GM12878 (cell line): ENCODE measurements around the gene SEMA4A. TPM values are rescaled to one million over a fixed set of nuclear protein-coding genes. Genes with fewer than 3 reads are reported as not detected.

ENCODE experiments used
- ATAC-seq: fragments of 200-7000 bp; cut with Tn5 transposase; 3 replicates; pipeline ENCODE4 v1.9.1; 2020; ENCODE audit warnings: mild to moderate bottlenecking, moderate library complexity
- BruUV-seq: library from RNA; stranded (reverse); fragments of 400-500 nt; replicated peaks from 2 replicates; lab custom pipeline; 2021; lab: Mats Ljungman, UMichigan
- CTCF ChIA-PET: fragments of 300-600 bp; sonication (Branson Sonifier 250); formaldehyde crosslinking; extraction: SDS; loops from one replicate; lab custom pipeline; 2021; ENCODE audit warnings: inconsistent platforms; lab: Yijun Ruan, JAX
- POLR2A ChIA-PET: fragments of 350-600 bp; formaldehyde crosslinking; extraction: SDS; loops from one replicate; lab custom pipeline; 2021; ENCODE audit warnings: inconsistent platforms; lab: Charles Lee
- RAD21 ChIA-PET: fragments of 300-600 bp; sonication (Branson Sonifier 250); formaldehyde crosslinking; loops from one replicate; lab custom pipeline; 2023; ENCODE audit warnings: antibody characterized with exemption; ENCODE audit not compliant: unreplicated experiment; lab: Charles Lee
- SMC1A ChIA-PET: fragments of 300-600 bp; sonication (Branson Sonifier 250); formaldehyde crosslinking; loops from one replicate; lab custom pipeline; 2023; ENCODE audit not compliant: unreplicated experiment, uncharacterized antibody; lab: Charles Lee
- DNase-seq: peaks from one replicate; pipeline ENCODE4 v3.0.0-alpha.2; 2011; ENCODE audit warnings: low read depth, low spot score
- FAIRE-seq: peaks from 3 replicates; lab custom pipeline; 2011; peaks lifted over from hg19 to GRCh38; lab: Jason Lieb, UNC
- H2AFZ ChIP-seq: 2 replicates; pipeline ENCODE4 v1.6.0; 2011; ENCODE audit warnings: low read depth, low read length, control low read depth; ENCODE audit not compliant: control insufficient read depth
- H3K27ac ChIP-seq: 2 replicates; pipeline ENCODE4 v1.5.1; 2011; ENCODE audit warnings: control low read depth; ENCODE audit not compliant: control insufficient read depth, insufficient read depth
- H3K27me3 ChIP-seq, 2 experiments: replicated peaks in 1 of 2; 2 replicates each; pipeline versions ENCODE4 v1.6.0 to v1.6.1; 2011; ENCODE audit warnings: low read length in 1 of 2; ENCODE audit not compliant: control insufficient read depth in 2 of 2, insufficient read depth in 2 of 2
- H3K36me3 ChIP-seq, 2 experiments: 2 replicates each; pipeline ENCODE4 v1.5.1; 2011; ENCODE audit warnings: low read length in 1 of 2; ENCODE audit not compliant: control insufficient read depth in 2 of 2, insufficient read depth in 2 of 2
- H3K4me1 ChIP-seq: 2 replicates; pipeline ENCODE4 v1.6.1; 2011; ENCODE audit warnings: mild to moderate bottlenecking, low read length, moderate library complexity, mixed read lengths; ENCODE audit not compliant: control insufficient read depth, insufficient read depth
- H3K4me2 ChIP-seq: 2 replicates; pipeline ENCODE4 v1.6.0; 2011; ENCODE audit warnings: control low read depth; ENCODE audit not compliant: control insufficient read depth, insufficient read depth
- H3K4me3 ChIP-seq: fragments of 200-600 bp; sonication (generic); 2 replicates; pipeline ENCODE4 v1.5.1; 2016
- H3K79me2 ChIP-seq: 2 replicates; pipeline ENCODE4 v1.6.0; 2011; ENCODE audit warnings: low read length; ENCODE audit not compliant: control insufficient read depth, insufficient read depth
- H3K9ac ChIP-seq: 2 replicates; pipeline ENCODE4 v1.8.0; 2011; ENCODE audit warnings: low read length, control low read depth, mixed read lengths; ENCODE audit not compliant: control insufficient read depth, insufficient read depth
- H3K9me3 ChIP-seq: replicated peaks from 3 replicates; pipeline ENCODE4 v1.5.1; 2011; ENCODE audit warnings: mild to moderate bottlenecking, low read length; ENCODE audit not compliant: control insufficient read depth, insufficient read depth
- H4K20me1 ChIP-seq: 2 replicates; pipeline ENCODE4 v1.6.0; 2011; ENCODE audit not compliant: control insufficient read depth, insufficient read depth
- ASH2L ChIP-seq: fragments of 300-600, 200-600 bp; sonication (generic); IDR thresholded peaks from 2 replicates; pipeline ENCODE4 v1.6.1; 2017; ENCODE audit warnings: low read depth, mild to moderate bottlenecking, borderline replicate concordance
- ATF3 ChIP-seq: IDR thresholded peaks from 2 replicates; pipeline ENCODE4 v1.6.1; 2011; ENCODE audit warnings: low read depth, mild to moderate bottlenecking, low read length, moderate library complexity, borderline replicate concordance; ENCODE audit errors: extremely low read depth
- CBX5 ChIP-seq: sonication (generic); IDR thresholded peaks from 2 replicates; pipeline ENCODE4 v1.6.1; 2016; ENCODE audit warnings: low read depth, moderate library complexity, mild to moderate bottlenecking, inconsistent platforms
- CHD4 ChIP-seq: fragments of 200-600 bp; sonication (generic); IDR thresholded peaks from 2 replicates; pipeline ENCODE4 v1.6.1; 2016; ENCODE audit warnings: mild to moderate bottlenecking
- CTCF ChIP-seq, 3 experiments: IDR thresholded peaks in 2 of 3; conservative IDR thresholded peaks in 1 of 3; 2 replicates each; pipeline ENCODE4 v1.5.1; 2011; ENCODE audit warnings: low read depth in 3 of 3, low read length in 3 of 3, mild to moderate bottlenecking in 3 of 3, control low read depth in 2 of 3, moderate library complexity in 2 of 3, inconsistent platforms in 1 of 3, mixed read lengths in 1 of 3; ENCODE audit not compliant: control insufficient read depth in 2 of 3, insufficient read depth in 1 of 3; ENCODE audit errors: extremely low read depth in 1 of 3
- E4F1 ChIP-seq: fragments of 450-650 bp; IDR thresholded peaks from 2 replicates; pipeline ENCODE4 v1.6.1; 2018; ENCODE audit warnings: borderline replicate concordance, mild to moderate bottlenecking; ENCODE audit not compliant: partially characterized antibody
- ESRRA ChIP-seq: IDR thresholded peaks from 2 replicates; pipeline ENCODE4 v1.6.1; 2012; ENCODE audit warnings: mild to moderate bottlenecking, low read length, improper control_type of control experiment
- HDAC6 ChIP-seq: fragments of 200-600 bp; sonication (generic); IDR thresholded peaks from one replicate; pipeline ENCODE4 v1.8.0; 2017; ENCODE audit warnings: antibody characterized with exemption; ENCODE audit not compliant: unreplicated experiment
- JUNB ChIP-seq: IDR thresholded peaks from 2 replicates; pipeline ENCODE4 v1.6.1; 2016; ENCODE audit warnings: antibody characterized with exemption, mild to moderate bottlenecking
- MAX ChIP-seq: IDR thresholded peaks from 2 replicates; pipeline ENCODE4 v1.6.1; 2012; ENCODE audit warnings: low read depth, low read length, improper control_type of control experiment
- MEF2A ChIP-seq: IDR thresholded peaks from 2 replicates; pipeline ENCODE4 v1.6.1; 2011; ENCODE audit warnings: low read depth, mild to moderate bottlenecking, low read length, moderate library complexity; ENCODE audit not compliant: insufficient read depth
- PRDM15 ChIP-seq: fragments of 450-650 bp; formaldehyde crosslinking; IDR thresholded peaks from 2 replicates; pipeline ENCODE4 v1.4.0; 2020; ENCODE audit warnings: mild to moderate bottlenecking, moderate library complexity
- ZNF274 ChIP-seq: IDR thresholded peaks from one replicate; pipeline ENCODE4 v1.8.0; 2011; ENCODE audit not compliant: insufficient read length, insufficient read depth
- ZZZ3 ChIP-seq: IDR thresholded peaks from 2 replicates; pipeline ENCODE4 v1.6.1; 2011; ENCODE audit warnings: low read depth; ENCODE audit not compliant: control insufficient read depth, insufficient read length
- WGBS: methylation state at CpG from one replicate; pipeline ENCODE4 v1.1.6; 2016; ENCODE audit warnings: low lambda C conversion rate; ENCODE audit not compliant: insufficient replicate concordance, insufficient coverage; ENCODE audit errors: missing lambda C conversion rate; 5-methylcytosine and 5-hydroxymethylcytosine counted together
- in situ Hi-C: fragments of 300-500 bp; cut with MboI; formaldehyde crosslinking; loops from 9 replicates; pipeline ENCODE4 v1.14.3; 2018; ENCODE audit warnings: mixed read lengths
- intact Hi-C: fragments of 100-400 bp; cut with micrococcal nuclease; formaldehyde crosslinking; loops from one replicate; pipeline ENCODE4 v1.14.2; 2022; ENCODE audit not compliant: unreplicated experiment
- polyA plus RNA-seq, 11 experiments: library from polyadenylated mRNA; depleted of rRNA in 4 of 11; unstranded in 6 of 11; stranded (reverse) in 5 of 11; fragments of >200 nt; fragmentation: Nextera tagmentation in 4 of 11; fragmentation: Illumina TruSeq in 1 of 11; extraction: Ambion mirVana in 4 of 11; extraction: Trizol in 1 of 11; gene quantifications; 1 replicate in 1 of 11; 2 replicates in 10 of 11; pipeline versions ENCODE4 v1.2.1 to v1.2.3, GENCODE V29; 2011 to 2016; ENCODE audit warnings: inconsistent platforms in 2 of 11, missing spikeins in 2 of 11, low read depth in 1 of 11
- total RNA-seq, 4 experiments: library from RNA; depleted of rRNA in 3 of 4; stranded (reverse); fragments of >200 nt in 3 of 4; fragmentation: Illumina TruSeq in 1 of 4; extraction: Trizol in 1 of 4; gene quantifications; 2 replicates each; pipeline versions ENCODE4 v1.2.1 to v1.2.3, GENCODE V29; 2013 to 2021

SEMA4A gene
- total and polyA plus RNA-seq, 10 of the 15 experiments (the other 5 are each of a cell fraction or from before 2014, with no cell fraction given), result 2.6 to 64.2 (median 32.8) TPM

- Histone ChIP-seq H3K4me2 (no peak overlapping the region), H4K20me1 (no peaks in the 10 kb centered on the region), H2AFZ (no peak overlapping the region), H3K27me3 (no peaks in the 10 kb centered on the region), H3K4me3 (no peak overlapping the region), H3K9ac (no peak overlapping the region), H3K79me2 (peaks cover 18% of the 10 kb centered on the region), H3K9me3 (no peaks in the 10 kb centered on the region), H3K36me3 (no peaks in the 10 kb centered on the region), H3K4me1 (peaks cover 17% of the 10 kb centered on the region), H3K27ac (no peak overlapping the region)
- BruUV-seq, result no TSS peak
- CTCF ChIA-PET, result interaction anchor here (0.9 to 25.7 kb wide), 3 partner anchors 14 to 224 kb away, joined by 4 to 1294 read pairs (median 60); no protein-coding TSS in a partner anchor
- WGBS, result 92% methylated on average over 4 of the region's 4 CpGs
- in situ Hi-C loops, result no loop called here
- RAD21 ChIA-PET, result interaction anchor here (10.4 to 22.2 kb wide), 2 partner anchors 13 to 16 kb away, joined by 105 to 695 read pairs; no protein-coding TSS in a partner anchor
- SMC1A ChIA-PET, result interaction anchor here (0.7 to 1.9 kb wide), 8 partner anchors 8 to 114 kb away, joined by 3 to 5 read pairs (median 3); partner anchors contain the start of gene MEX3A
- intact Hi-C loops, result no loop called here
- ATAC-seq, result no peak
- no peak for DNase-seq
- no peak for FAIRE-seq
- POLR2A ChIA-PET, result interaction anchor here (0.6 kb wide), 1 partner anchor 17 kb away, joined by 4 read pairs; no protein-coding TSS in a partner anchor
- no peak for TF ChIP-seq CTCF (IDR thresholded peaks at IDR 0.05 in 2 of 3, conservative IDR thresholded peaks at IDR 0.05 in 1 of 3; ENCODE audit: control insufficient read depth in 2 of 3, extremely low read depth in 1 of 3, insufficient read depth in 1 of 3, low read depth in 3 of 3, low read length in 3 of 3)
- no peak for TF ChIP-seq MEF2A
- TF ChIP-seq ATF3, result no peak
- no peak for TF ChIP-seq CHD4
- no peak for TF ChIP-seq PRDM15 (CRISPR knock-in tag)
- TF ChIP-seq MAX, result no peak
- no peak for TF ChIP-seq CBX5
- no peak for TF ChIP-seq E4F1
- no peak for TF ChIP-seq ZNF274
- TF ChIP-seq JUNB, result no peak
- no peak for TF ChIP-seq ASH2L
- TF ChIP-seq HDAC6, result no peak
- TF ChIP-seq ZZZ3, result no peak
- no peak for TF ChIP-seq ESRRA
These were observed 41.9 kb upstream of the SEMA4A start for GRCh38 chr1:156111355-156111962.
